HEK293 (cell line): Measurements from ENCODE around the gene TTC9C.

Experiments
- EGR2 ChIP-seq: fragments of 450-650 bp; formaldehyde crosslinking; IDR thresholded peaks from 2 replicates; pipeline ENCODE4 v1.5.1; 2016; ENCODE audit warnings: low read depth, missing biosample characterization, missing genetic modification characterization
- FEZF1 ChIP-seq: fragments of 450-650 bp; formaldehyde crosslinking; IDR thresholded peaks from 2 replicates; pipeline ENCODE4 v1.5.1; 2016; ENCODE audit warnings: missing biosample characterization, missing genetic modification characterization
- HOXC10 ChIP-seq: sonication (generic); formaldehyde crosslinking; IDR thresholded peaks from 2 replicates; pipeline ENCODE4 v1.8.1; 2023; ENCODE audit warnings: mild to moderate bottlenecking, missing genetic modification reagents
- PATZ1 ChIP-seq: fragments of 450-650 bp; formaldehyde crosslinking; IDR thresholded peaks from 2 replicates; pipeline ENCODE4 v1.5.1; 2016; ENCODE audit warnings: missing biosample characterization, missing genetic modification characterization
- SP7 ChIP-seq: fragments of 450-650 bp; formaldehyde crosslinking; IDR thresholded peaks from 2 replicates; pipeline ENCODE4 v1.5.1; 2016; ENCODE audit warnings: missing biosample characterization, missing genetic modification characterization
- TRIM28 ChIP-seq: IDR thresholded peaks from 2 replicates; pipeline ENCODE4 v1.6.1; 2011; ENCODE audit warnings: low read length, control low read depth, borderline replicate concordance
- WT1 ChIP-seq: fragments of 450-650 bp; formaldehyde crosslinking; IDR thresholded peaks from 2 replicates; pipeline ENCODE4 v1.5.1; 2016; ENCODE audit warnings: missing biosample characterization, missing genetic modification characterization
- ZBTB21 ChIP-seq: fragments of 450-650 bp; formaldehyde crosslinking; IDR thresholded peaks from 2 replicates; pipeline ENCODE4 v1.5.1; 2017; ENCODE audit warnings: missing biosample characterization, missing genetic modification characterization
- ZBTB7A ChIP-seq: fragments of 450-650 bp; formaldehyde crosslinking; IDR thresholded peaks from 2 replicates; pipeline ENCODE4 v1.5.1; 2016; ENCODE audit warnings: low read depth, missing biosample characterization, missing genetic modification characterization
- ZEB2 ChIP-seq: fragments of 450-650 bp; formaldehyde crosslinking; IDR thresholded peaks from 2 replicates; pipeline ENCODE4 v1.5.1; 2016; ENCODE audit warnings: missing biosample characterization, missing genetic modification characterization
- ZFP41 ChIP-seq: fragments of 450-650 bp; formaldehyde crosslinking; IDR thresholded peaks from 2 replicates; pipeline ENCODE4 v1.5.1; 2016; ENCODE audit warnings: missing biosample characterization, missing genetic modification characterization, borderline replicate concordance
- ZNF169 ChIP-seq: fragments of 450-650 bp; formaldehyde crosslinking; IDR thresholded peaks from 2 replicates; pipeline ENCODE4 v1.5.1; 2016; ENCODE audit warnings: missing biosample characterization, missing genetic modification characterization
- ZNF184 ChIP-seq: fragments of 450-650 bp; IDR thresholded peaks from 2 replicates; pipeline ENCODE4 v1.5.1; 2018; ENCODE audit warnings: missing biosample characterization, mild to moderate bottlenecking, missing genetic modification characterization
- ZNF202 ChIP-seq: fragments of 450-650 bp; formaldehyde crosslinking; IDR thresholded peaks from 2 replicates; pipeline ENCODE4 v1.5.1; 2016; ENCODE audit warnings: missing biosample characterization, missing genetic modification characterization, borderline replicate concordance
- ZNF248 ChIP-seq: fragments of 450-650 bp; formaldehyde crosslinking; IDR thresholded peaks from 2 replicates; pipeline ENCODE4 v1.5.1; 2017; ENCODE audit warnings: missing biosample characterization, missing genetic modification characterization
- ZNF274 ChIP-seq, 2 experiments: fragments of 200-500 bp in 1 of 2; fragments of 450-650 bp in 1 of 2; sonication (Bioruptor generic) in 1 of 2; formaldehyde crosslinking in 1 of 2; IDR thresholded peaks; 2 replicates each; pipeline versions ENCODE4 v1.5.1 to v1.6.1; 2014 to 2016; ENCODE audit warnings: borderline replicate concordance in 1 of 2, inconsistent platforms in 1 of 2, low read length in 1 of 2, missing biosample characterization in 1 of 2, missing genetic modification characterization in 1 of 2
- ZNF404 ChIP-seq: fragments of 450-650 bp; formaldehyde crosslinking; IDR thresholded peaks from 2 replicates; pipeline ENCODE4 v1.5.1; 2017; ENCODE audit warnings: missing biosample characterization, missing genetic modification characterization
- ZNF510 ChIP-seq: fragments of 450-650 bp; formaldehyde crosslinking; IDR thresholded peaks from 2 replicates; pipeline ENCODE4 v1.5.1; 2018; ENCODE audit warnings: mild to moderate bottlenecking, missing genetic modification characterization, missing biosample characterization; ENCODE audit not compliant: insufficient replicate concordance
- ZNF518A ChIP-seq: fragments of 450-650 bp; formaldehyde crosslinking; conservative IDR thresholded peaks from 2 replicates; pipeline ENCODE4 v1.5.1; 2016; ENCODE audit warnings: low read depth, missing biosample characterization, missing genetic modification characterization
- ZNF530 ChIP-seq: fragments of 450-650 bp; formaldehyde crosslinking; IDR thresholded peaks from 2 replicates; pipeline ENCODE4 v1.5.1; 2016; ENCODE audit warnings: low read depth, missing biosample characterization, missing genetic modification characterization
- ZNF544 ChIP-seq: fragments of 450-650 bp; formaldehyde crosslinking; IDR thresholded peaks from 2 replicates; pipeline ENCODE4 v1.5.0; 2017; ENCODE audit warnings: missing biosample characterization, missing genetic modification characterization
- ZNF549 ChIP-seq: fragments of 450-650 bp; IDR thresholded peaks from 2 replicates; pipeline ENCODE4 v1.5.1; 2018; ENCODE audit warnings: missing biosample characterization, missing genetic modification characterization, mild to moderate bottlenecking, inconsistent platforms, moderate library complexity
- ZNF571 ChIP-seq: fragments of 450-650 bp; formaldehyde crosslinking; IDR thresholded peaks from 2 replicates; pipeline ENCODE4 v1.5.0; 2017; ENCODE audit warnings: missing biosample characterization, missing genetic modification characterization
- ZNF623 ChIP-seq: fragments of 450-650 bp; formaldehyde crosslinking; IDR thresholded peaks from 2 replicates; pipeline ENCODE4 v1.5.1; 2016; ENCODE audit warnings: missing biosample characterization, missing genetic modification characterization
- ZNF654 ChIP-seq: fragments of 450-650 bp; formaldehyde crosslinking; IDR thresholded peaks from 2 replicates; pipeline ENCODE4 v1.5.1; 2016; ENCODE audit warnings: low read depth, missing biosample characterization, missing genetic modification characterization
- ZNF658 ChIP-seq: fragments of 450-650 bp; formaldehyde crosslinking; IDR thresholded peaks from 2 replicates; pipeline ENCODE4; 2016; ENCODE audit warnings: missing biosample characterization, missing genetic modification characterization
- ZNF660 ChIP-seq: fragments of 450-650 bp; IDR thresholded peaks from 2 replicates; pipeline ENCODE4 v1.5.1; 2018; ENCODE audit warnings: missing biosample characterization, mild to moderate bottlenecking, missing genetic modification characterization
- ZNF76 ChIP-seq: fragments of 450-650 bp; formaldehyde crosslinking; IDR thresholded peaks from 2 replicates; pipeline ENCODE4; 2016; ENCODE audit warnings: low read depth, missing biosample characterization, missing genetic modification characterization, borderline replicate concordance
- ZNF843 ChIP-seq: fragments of 450-650 bp; formaldehyde crosslinking; IDR thresholded peaks from 2 replicates; pipeline ENCODE4 v1.5.1; 2016; ENCODE audit warnings: missing biosample characterization, missing genetic modification characterization
- TF ChIP-seq, protein P1 (sequence below): fragments of 450-650 bp; formaldehyde crosslinking; IDR thresholded peaks from 2 replicates; pipeline ENCODE4 v1.5.1; 2017; ENCODE audit warnings: missing biosample characterization, missing genetic modification characterization
- TF ChIP-seq, protein P2 (sequence below): fragments of 450-650 bp; formaldehyde crosslinking; IDR thresholded peaks from 2 replicates; pipeline ENCODE4 v1.5.1; 2017; ENCODE audit warnings: missing biosample characterization, mild to moderate bottlenecking, missing genetic modification characterization, moderate library complexity

Gene TTC9C

DNA sequence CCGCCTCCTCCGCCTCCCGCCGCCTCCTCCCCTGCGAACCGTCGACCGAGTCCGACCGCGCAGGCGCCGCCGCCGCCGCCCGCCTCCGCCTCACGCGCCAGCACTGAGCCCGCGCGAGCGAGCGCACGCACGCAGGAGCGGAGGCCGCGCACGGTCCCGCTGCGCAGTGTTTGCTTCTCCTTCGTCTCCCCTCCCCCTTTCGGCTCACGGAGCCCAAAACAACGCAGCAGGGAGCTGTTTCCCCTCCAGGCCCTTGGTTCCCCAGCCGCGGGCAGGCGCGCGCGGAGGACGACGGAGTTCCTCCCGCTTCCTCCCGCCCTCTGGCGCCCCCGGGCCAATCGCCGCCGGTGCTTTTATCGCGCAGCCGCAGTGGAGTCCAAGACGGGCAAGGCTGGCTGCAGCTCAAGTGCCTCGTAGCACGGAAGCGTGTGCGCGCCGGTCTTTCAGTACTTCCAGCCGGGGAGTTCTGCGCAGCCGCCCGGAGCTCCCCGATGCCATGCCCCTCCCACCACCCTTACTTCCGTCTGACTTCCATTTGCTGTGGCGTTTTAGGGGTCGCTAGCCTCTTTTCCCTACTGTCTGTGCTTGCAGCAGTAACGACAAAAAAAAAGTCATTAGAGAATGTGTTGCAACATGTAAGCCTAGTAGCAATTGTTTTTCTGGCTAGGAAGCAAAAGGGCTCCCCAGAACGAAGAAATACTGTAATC, 968 bp upstream of the TTC9C start, which contains the start of gene HNRNPUL2 (continued):
- TF ChIP-seq ZNF658 (tag by site-specific recombination), result no peak
- TF ChIP-seq PATZ1 (tag by site-specific recombination), result peak; percentile 78
- TF ChIP-seq, protein P1, sequence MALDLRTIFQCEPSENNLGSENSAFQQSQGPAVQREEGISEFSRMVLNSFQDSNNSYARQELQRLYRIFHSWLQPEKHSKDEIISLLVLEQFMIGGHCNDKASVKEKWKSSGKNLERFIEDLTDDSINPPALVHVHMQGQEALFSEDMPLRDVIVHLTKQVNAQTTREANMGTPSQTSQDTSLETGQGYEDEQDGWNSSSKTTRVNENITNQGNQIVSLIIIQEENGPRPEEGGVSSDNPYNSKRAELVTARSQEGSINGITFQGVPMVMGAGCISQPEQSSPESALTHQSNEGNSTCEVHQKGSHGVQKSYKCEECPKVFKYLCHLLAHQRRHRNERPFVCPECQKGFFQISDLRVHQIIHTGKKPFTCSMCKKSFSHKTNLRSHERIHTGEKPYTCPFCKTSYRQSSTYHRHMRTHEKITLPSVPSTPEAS (tag by site-specific recombination), result no peak
- TF ChIP-seq, protein P2, sequence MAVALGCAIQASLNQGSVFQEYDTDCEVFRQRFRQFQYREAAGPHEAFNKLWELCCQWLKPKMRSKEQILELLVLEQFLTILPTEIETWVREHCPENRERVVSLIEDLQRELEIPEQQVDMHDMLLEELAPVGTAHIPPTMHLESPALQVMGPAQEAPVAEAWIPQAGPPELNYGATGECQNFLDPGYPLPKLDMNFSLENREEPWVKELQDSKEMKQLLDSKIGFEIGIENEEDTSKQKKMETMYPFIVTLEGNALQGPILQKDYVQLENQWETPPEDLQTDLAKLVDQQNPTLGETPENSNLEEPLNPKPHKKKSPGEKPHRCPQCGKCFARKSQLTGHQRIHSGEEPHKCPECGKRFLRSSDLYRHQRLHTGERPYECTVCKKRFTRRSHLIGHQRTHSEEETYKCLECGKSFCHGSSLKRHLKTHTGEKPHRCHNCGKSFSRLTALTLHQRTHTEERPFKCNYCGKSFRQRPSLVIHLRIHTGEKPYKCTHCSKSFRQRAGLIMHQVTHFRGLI (tag by site-specific recombination), result no peak
- peak; percentile 75 for TF ChIP-seq ZNF843 (tag by site-specific recombination)
- TF ChIP-seq EGR2, result peak; percentile 16; the same call in 1 of the 2 replicates
- no peak for TF ChIP-seq ZNF202 (tag by site-specific recombination)
- TF ChIP-seq ZNF510 (tag by site-specific recombination), result no peak
- no peak for TF ChIP-seq ZNF571 (tag by site-specific recombination)
- no peak for TF ChIP-seq ZFP41 (tag by site-specific recombination)
- peak; percentile 37; the same call in 1 of the 2 replicates for TF ChIP-seq WT1 (tag by site-specific recombination)
- no peak for TF ChIP-seq ZNF518A (tag by site-specific recombination)
- peak; percentile 18; the same call in 1 of the 2 replicates for TF ChIP-seq ZNF660 (tag by site-specific recombination)
- no peak for TF ChIP-seq ZNF274 (IDR thresholded peaks at IDR 0.05; ENCODE audit: low read length)
- no peak for TF ChIP-seq ZNF274 (tag by site-specific recombination; IDR thresholded peaks at IDR 0.05; ENCODE audit: borderline replicate concordance)
- peak; percentile 51; the same call in 1 of the 2 replicates for TF ChIP-seq TRIM28
- TF ChIP-seq ZNF544, result no peak
- no peak for TF ChIP-seq ZNF654 (tag by site-specific recombination)
- no peak for TF ChIP-seq FEZF1 (tag by site-specific recombination)
- TF ChIP-seq ZNF169 (tag by site-specific recombination), result no peak
- TF ChIP-seq ZNF549, result no peak
- 0 out of 2 replicates have a peak, but pooled peaks have one; percentile 64 for TF ChIP-seq SP7 (tag by site-specific recombination)
- TF ChIP-seq ZNF76 (tag by site-specific recombination), result peak; percentile 51; the same call in 1 of the 2 replicates
- TF ChIP-seq ZNF404 (tag by site-specific recombination), result no peak
- TF ChIP-seq ZNF248, result no peak
- TF ChIP-seq HOXC10 (CRISPR knock-in tag), result no peak
- peak; percentile 90 for TF ChIP-seq ZEB2 (tag by site-specific recombination)
- TF ChIP-seq ZBTB7A (tag by site-specific recombination), result no peak
- no peak for TF ChIP-seq ZNF623 (tag by site-specific recombination)
- no peak for TF ChIP-seq ZNF530
- TF ChIP-seq ZNF184 (tag by site-specific recombination), result 0 out of 2 replicates have a peak, but pooled peaks have one; percentile 13
- no peak for TF ChIP-seq ZBTB21 (tag by site-specific recombination)
